Mesenteric fat pad (tissue), 1 donor: ENCODE measurements around the gene COX7B. TPM values are rescaled to one million over a fixed set of nuclear protein-coding genes. Genes with fewer than 3 reads are reported as not detected.
"Not testable (repeated sequence)": the region's sequence is repeated elsewhere in the genome, so short reads cannot be mapped to it uniquely, and the experiment has no call there.

Source experiments
- DNase-seq: peaks from one replicate; pipeline ENCODE4 v3.0.0-alpha.2; 2020; ENCODE audit warnings: low spot score
- long read RNA-seq: library from polyadenylated mRNA; unstranded; transcript quantifications from one replicate; pipeline ENCODE4 v2.0.0, GENCODE V29; 2020
- total RNA-seq: library from RNA; stranded (reverse); fragmentation: NEBNext Ultra II Directional; extraction: Animal tissue kit (Norgen Biotek cat#: 25700); gene quantifications from one replicate; pipeline ENCODE4 v1.2.1, GENCODE V29; 2021
- donor health status: DM: yes; HTN: yes; CAD: no.

The COX7B gene
- 225 TPM for total RNA-seq
- long read RNA-seq, transcript COX7B-203 (3 exons, 2,471 nt): major isoform, 16 of 17 reads
- long read RNA-seq, partial matches to known transcripts: 0 of 17 reads
- long read RNA-seq, other reads (novel, unspliced or antisense): 1 of 17 reads

- DNase-seq: no peak
Observed at GRCh38 chrX:77899081-77899828, at the start of gene COX7B. TSS of gene COX7B (plus strand) at chrX:77899468. CDS start at chrX:77899554, 86 bp downstream.

GRCh38 chrX:77875372-77875771, 23.9 kb upstream of the COX7B start:
- no peak for DNase-seq

GRCh38 chrX:77881418-77881817, 17.9 kb upstream of the COX7B start:
- not testable (repeated sequence) for DNase-seq

- no peak for DNase-seq
Observed at GRCh38 chrX:77892887-77893286, 6.4 kb upstream of the COX7B start.

- no peak for DNase-seq
Observed at GRCh38 chrX:77893713-77894112, 5.6 kb upstream of the COX7B start.

- DNase-seq: peak; percentile 93
Observed at GRCh38 chrX:77894921-77895886, 4.1 kb upstream of the COX7B start, which contains the start of gene MAGT1. TSS of gene MAGT1 (minus strand) at chrX:77895435. CDS start at chrX:77895410, 25 bp downstream.

- no peak for DNase-seq
Observed at GRCh38 chrX:77900688-77901087, 1.4 kb downstream of the COX7B start.

GRCh38 chrX:77901506-77901905, 2.2 kb downstream of the COX7B start:
- DNase-seq: no peak

- DNase-seq: peak; percentile 95
Observed at GRCh38 chrX:77910108-77910840, 11.0 kb downstream of the COX7B start, which contains the start of gene ATP7A. TSS of gene ATP7A (plus strand) at chrX:77910693. CDS start at chrX:77971642, 60,949 bp downstream.

GRCh38 chrX:77917294-77917933, 18.1 kb downstream of the COX7B start:
- no peak for DNase-seq

- no peak for DNase-seq
Observed at GRCh38 chrX:77918568-77918967, 19.3 kb downstream of the COX7B start.

- not testable (repeated sequence) for DNase-seq
Observed at GRCh38 chrX:77919370-77919769, 20.1 kb downstream of the COX7B start.

GRCh38 chrX:77922787-77923186, 23.5 kb downstream of the COX7B start:
- DNase-seq: no peak

- no peak for DNase-seq
Observed at GRCh38 chrX:77924320-77924859, 25.1 kb downstream of the COX7B start.

- DNase-seq: no peak
Observed at GRCh38 chrX:77925764-77926163, 26.5 kb downstream of the COX7B start.

GRCh38 chrX:77930581-77930980, 31.3 kb downstream of the COX7B start:
- no peak for DNase-seq

- no peak for DNase-seq
Observed at GRCh38 chrX:77935886-77936285, 36.6 kb downstream of the COX7B start.

GRCh38 chrX:77936299-77936698, 37.0 kb downstream of the COX7B start:
- no peak for DNase-seq

- no peak for DNase-seq
Observed at GRCh38 chrX:77937291-77937690, 38.0 kb downstream of the COX7B start.

GRCh38 chrX:77938083-77938680, 38.9 kb downstream of the COX7B start:
- no peak for DNase-seq
